Measurements from ENCODE around the gene CYB5R2. TPM values are rescaled to one million over a fixed set of nuclear protein-coding genes. Genes with fewer than 3 reads are reported as not detected.

CYB5R2 gene
- total and polyA plus RNA-seq, 2 experiments from 2014 or later = 40.9 to 56.2 TPM

DNA sequence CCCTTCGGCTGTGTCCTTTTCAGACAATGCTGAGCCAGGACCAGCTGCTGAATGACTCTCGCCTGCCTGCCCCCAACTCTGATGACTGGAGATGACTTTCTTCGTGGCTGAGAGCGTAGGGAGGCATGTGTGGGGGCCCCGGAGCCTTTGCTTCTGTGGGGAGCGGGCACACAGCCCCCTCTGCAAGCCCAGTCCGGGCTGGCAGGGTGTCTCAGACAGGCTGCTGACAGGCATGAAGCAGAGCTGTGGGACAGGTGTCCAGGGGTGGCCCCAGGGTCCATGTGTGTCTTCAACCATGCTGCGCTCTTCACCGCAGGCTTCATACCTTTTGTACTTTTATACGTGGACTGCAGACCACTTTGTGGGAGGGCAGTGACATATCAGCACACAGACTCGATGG is 16.6 kb downstream of the CYB5R2 start:
- 0 out of 2 replicates have a peak, but pooled peaks cover 2% of the 10 kb centered on the region for H3F3A ChIP-seq (replicated peaks; ENCODE audit: low read depth)
- H3K9me3 Mint-ChIP-seq = peaks cover 3% of the 10 kb centered on the region; the same call in 2 of the 3 replicates
- H2AFZ ChIP-seq = no peak overlapping the region
- ATAC-seq (no peak), DNase-seq (ENCODE audit: low spot score) (no peak)
- H3K4me1 Mint-ChIP-seq = peaks cover 5% of the 10 kb centered on the region
- H3K36me3 Mint-ChIP-seq (ENCODE audit: low read depth) = peaks cover 18% of the 10 kb centered on the region; the same call in 2 of the 3 replicates
- H3K9me2 ChIP-seq (ENCODE audit: insufficient read depth) = no peaks in the 10 kb centered on the region
- H3K27ac ChIP-seq (ENCODE audit: low read depth) = no peak overlapping the region
- H3K4me2 ChIP-seq = no peak overlapping the region
- H3K27ac Mint-ChIP-seq = no peak overlapping the region
- no peaks in the 10 kb centered on the region for H3K79me2 ChIP-seq (replicated peaks; ENCODE audit: insufficient read depth)
- H3K27me3 Mint-ChIP-seq (ENCODE audit: insufficient read depth, low read depth, poor library complexity) = peaks cover 7% of the 10 kb centered on the region
- H4K20me1 ChIP-seq (replicated peaks; ENCODE audit: insufficient read depth) = no peaks in the 10 kb centered on the region
- no peaks in the 10 kb centered on the region for H3K4me1 ChIP-seq (ENCODE audit: insufficient read depth)
- H3K4me3 ChIP-seq = no peak overlapping the region
- no peak overlapping the region for H3K4me3 Mint-ChIP-seq
- H3K36me3 ChIP-seq (ENCODE audit: insufficient read depth) = no peaks in the 10 kb centered on the region
- TF ChIP-seq CREB1 (CRISPR knock-in tag; IDR thresholded peaks at IDR 0.05; ENCODE audit: low read depth) (no peak), JUNB (IDR thresholded peaks at IDR 0.05; ENCODE audit: unreplicated experiment) (no peak), EZH2phosphoT487 (IDR thresholded peaks at IDR 0.05; ENCODE audit: unreplicated experiment) (no peak), STAT1 (IDR thresholded peaks at IDR 0.05; ENCODE audit: unreplicated experiment) (no peak), POLR2AphosphoS5 (IDR thresholded peaks at IDR 0.05; ENCODE audit: low read depth) (no peak), ZNF331 (CRISPR knock-in tag; IDR thresholded peaks at IDR 0.05; ENCODE audit: low read depth) (no peak), NANOG (IDR thresholded peaks at IDR 0.05; ENCODE audit: borderline replicate concordance) (no peak), EZH2 (IDR thresholded peaks at IDR 0.05; ENCODE audit: low read depth, unreplicated experiment) (no peak), ZNF114 (CRISPR knock-in tag; IDR thresholded peaks at IDR 0.05) (no peak)
- TF ChIP-seq, protein P1, sequence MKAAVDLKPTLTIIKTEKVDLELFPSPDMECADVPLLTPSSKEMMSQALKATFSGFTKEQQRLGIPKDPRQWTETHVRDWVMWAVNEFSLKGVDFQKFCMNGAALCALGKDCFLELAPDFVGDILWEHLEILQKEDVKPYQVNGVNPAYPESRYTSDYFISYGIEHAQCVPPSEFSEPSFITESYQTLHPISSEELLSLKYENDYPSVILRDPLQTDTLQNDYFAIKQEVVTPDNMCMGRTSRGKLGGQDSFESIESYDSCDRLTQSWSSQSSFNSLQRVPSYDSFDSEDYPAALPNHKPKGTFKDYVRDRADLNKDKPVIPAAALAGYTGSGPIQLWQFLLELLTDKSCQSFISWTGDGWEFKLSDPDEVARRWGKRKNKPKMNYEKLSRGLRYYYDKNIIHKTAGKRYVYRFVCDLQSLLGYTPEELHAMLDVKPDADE (IDR thresholded peaks at IDR 0.05) = no peak
- TF ChIP-seq, protein P2, sequence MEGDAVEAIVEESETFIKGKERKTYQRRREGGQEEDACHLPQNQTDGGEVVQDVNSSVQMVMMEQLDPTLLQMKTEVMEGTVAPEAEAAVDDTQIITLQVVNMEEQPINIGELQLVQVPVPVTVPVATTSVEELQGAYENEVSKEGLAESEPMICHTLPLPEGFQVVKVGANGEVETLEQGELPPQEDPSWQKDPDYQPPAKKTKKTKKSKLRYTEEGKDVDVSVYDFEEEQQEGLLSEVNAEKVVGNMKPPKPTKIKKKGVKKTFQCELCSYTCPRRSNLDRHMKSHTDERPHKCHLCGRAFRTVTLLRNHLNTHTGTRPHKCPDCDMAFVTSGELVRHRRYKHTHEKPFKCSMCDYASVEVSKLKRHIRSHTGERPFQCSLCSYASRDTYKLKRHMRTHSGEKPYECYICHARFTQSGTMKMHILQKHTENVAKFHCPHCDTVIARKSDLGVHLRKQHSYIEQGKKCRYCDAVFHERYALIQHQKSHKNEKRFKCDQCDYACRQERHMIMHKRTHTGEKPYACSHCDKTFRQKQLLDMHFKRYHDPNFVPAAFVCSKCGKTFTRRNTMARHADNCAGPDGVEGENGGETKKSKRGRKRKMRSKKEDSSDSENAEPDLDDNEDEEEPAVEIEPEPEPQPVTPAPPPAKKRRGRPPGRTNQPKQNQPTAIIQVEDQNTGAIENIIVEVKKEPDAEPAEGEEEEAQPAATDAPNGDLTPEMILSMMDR (conservative IDR thresholded peaks at IDR 0.05; ENCODE audit: low read depth in 2 of 2) = no peak
- TF ChIP-seq, protein P3, sequence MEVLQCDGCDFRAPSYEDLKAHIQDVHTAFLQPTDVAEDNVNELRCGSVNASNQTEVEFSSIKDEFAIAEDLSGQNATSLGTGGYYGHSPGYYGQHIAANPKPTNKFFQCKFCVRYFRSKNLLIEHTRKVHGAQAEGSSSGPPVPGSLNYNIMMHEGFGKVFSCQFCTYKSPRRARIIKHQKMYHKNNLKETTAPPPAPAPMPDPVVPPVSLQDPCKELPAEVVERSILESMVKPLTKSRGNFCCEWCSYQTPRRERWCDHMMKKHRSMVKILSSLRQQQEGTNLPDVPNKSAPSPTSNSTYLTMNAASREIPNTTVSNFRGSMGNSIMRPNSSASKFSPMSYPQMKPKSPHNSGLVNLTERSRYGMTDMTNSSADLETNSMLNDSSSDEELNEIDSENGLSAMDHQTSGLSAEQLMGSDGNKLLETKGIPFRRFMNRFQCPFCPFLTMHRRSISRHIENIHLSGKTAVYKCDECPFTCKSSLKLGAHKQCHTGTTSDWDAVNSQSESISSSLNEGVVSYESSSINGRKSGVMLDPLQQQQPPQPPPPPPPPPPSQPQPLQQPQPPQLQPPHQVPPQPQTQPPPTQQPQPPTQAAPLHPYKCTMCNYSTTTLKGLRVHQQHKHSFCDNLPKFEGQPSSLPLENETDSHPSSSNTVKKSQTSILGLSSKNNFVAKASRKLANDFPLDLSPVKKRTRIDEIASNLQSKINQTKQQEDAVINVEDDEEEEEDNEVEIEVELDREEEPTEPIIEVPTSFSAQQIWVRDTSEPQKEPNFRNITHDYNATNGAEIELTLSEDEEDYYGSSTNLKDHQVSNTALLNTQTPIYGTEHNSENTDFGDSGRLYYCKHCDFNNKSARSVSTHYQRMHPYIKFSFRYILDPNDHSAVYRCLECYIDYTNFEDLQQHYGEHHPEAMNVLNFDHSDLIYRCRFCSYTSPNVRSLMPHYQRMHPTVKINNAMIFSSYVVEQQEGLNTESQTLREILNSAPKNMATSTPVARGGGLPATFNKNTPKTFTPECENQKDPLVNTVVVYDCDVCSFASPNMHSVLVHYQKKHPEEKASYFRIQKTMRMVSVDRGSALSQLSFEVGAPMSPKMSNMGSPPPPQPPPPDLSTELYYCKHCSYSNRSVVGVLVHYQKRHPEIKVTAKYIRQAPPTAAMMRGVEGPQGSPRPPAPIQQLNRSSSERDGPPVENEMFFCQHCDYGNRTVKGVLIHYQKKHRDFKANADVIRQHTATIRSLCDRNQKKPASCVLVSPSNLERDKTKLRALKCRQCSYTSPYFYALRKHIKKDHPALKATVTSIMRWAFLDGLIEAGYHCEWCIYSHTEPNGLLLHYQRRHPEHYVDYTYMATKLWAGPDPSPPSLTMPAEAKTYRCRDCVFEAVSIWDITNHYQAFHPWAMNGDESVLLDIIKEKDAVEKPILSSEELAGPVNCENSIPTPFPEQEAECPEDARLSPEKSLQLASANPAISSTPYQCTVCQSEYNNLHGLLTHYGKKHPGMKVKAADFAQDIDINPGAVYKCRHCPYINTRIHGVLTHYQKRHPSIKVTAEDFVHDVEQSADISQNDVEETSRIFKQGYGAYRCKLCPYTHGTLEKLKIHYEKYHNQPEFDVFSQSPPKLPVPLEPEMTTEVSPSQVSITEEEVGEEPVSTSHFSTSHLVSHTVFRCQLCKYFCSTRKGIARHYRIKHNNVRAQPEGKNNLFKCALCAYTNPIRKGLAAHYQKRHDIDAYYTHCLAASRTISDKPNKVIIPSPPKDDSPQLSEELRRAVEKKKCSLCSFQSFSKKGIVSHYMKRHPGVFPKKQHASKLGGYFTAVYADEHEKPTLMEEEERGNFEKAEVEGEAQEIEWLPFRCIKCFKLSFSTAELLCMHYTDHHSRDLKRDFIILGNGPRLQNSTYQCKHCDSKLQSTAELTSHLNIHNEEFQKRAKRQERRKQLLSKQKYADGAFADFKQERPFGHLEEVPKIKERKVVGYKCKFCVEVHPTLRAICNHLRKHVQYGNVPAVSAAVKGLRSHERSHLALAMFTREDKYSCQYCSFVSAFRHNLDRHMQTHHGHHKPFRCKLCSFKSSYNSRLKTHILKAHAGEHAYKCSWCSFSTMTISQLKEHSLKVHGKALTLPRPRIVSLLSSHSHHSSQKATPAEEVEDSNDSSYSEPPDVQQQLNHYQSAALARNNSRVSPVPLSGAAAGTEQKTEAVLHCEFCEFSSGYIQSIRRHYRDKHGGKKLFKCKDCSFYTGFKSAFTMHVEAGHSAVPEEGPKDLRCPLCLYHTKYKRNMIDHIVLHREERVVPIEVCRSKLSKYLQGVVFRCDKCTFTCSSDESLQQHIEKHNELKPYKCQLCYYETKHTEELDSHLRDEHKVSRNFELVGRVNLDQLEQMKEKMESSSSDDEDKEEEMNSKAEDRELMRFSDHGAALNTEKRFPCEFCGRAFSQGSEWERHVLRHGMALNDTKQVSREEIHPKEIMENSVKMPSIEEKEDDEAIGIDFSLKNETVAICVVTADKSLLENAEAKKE (CRISPR knock-in tag; IDR thresholded peaks at IDR 0.05) = no peak
- TF ChIP-seq, protein P4, sequence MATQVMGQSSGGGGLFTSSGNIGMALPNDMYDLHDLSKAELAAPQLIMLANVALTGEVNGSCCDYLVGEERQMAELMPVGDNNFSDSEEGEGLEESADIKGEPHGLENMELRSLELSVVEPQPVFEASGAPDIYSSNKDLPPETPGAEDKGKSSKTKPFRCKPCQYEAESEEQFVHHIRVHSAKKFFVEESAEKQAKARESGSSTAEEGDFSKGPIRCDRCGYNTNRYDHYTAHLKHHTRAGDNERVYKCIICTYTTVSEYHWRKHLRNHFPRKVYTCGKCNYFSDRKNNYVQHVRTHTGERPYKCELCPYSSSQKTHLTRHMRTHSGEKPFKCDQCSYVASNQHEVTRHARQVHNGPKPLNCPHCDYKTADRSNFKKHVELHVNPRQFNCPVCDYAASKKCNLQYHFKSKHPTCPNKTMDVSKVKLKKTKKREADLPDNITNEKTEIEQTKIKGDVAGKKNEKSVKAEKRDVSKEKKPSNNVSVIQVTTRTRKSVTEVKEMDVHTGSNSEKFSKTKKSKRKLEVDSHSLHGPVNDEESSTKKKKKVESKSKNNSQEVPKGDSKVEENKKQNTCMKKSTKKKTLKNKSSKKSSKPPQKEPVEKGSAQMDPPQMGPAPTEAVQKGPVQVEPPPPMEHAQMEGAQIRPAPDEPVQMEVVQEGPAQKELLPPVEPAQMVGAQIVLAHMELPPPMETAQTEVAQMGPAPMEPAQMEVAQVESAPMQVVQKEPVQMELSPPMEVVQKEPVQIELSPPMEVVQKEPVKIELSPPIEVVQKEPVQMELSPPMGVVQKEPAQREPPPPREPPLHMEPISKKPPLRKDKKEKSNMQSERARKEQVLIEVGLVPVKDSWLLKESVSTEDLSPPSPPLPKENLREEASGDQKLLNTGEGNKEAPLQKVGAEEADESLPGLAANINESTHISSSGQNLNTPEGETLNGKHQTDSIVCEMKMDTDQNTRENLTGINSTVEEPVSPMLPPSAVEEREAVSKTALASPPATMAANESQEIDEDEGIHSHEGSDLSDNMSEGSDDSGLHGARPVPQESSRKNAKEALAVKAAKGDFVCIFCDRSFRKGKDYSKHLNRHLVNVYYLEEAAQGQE (IDR thresholded peaks at IDR 0.05; ENCODE audit: unreplicated experiment) = no peak
- no peaks in the 10 kb centered on the region for H3K27me3 ChIP-seq (ENCODE audit: insufficient read depth)
